Placental pericyte (primary cell): ENCODE measurements around the gene TPSAB1. TPM values are rescaled to one million over a fixed set of nuclear protein-coding genes. Genes with fewer than 3 reads are reported as not detected.

Experiments
- total RNA-seq: library from RNA; depleted of rRNA; stranded (reverse); fragments of >200 nt; gene quantifications from 2 replicates; pipeline ENCODE4 v1.2.3, GENCODE V29; 2012

TPSAB1 gene
- not detected in 2 replicates for total RNA-seq

GRCh38 chr16:1240436-1240835 is at the start of gene TPSAB1:
Gene TPSAB1 (plus strand): TSS chr16:1240705. CDS start chr16:1240939, 234 bp downstream.

GRCh38 chr16:1225051-1225451 is 15.5 kb upstream of the TPSAB1 start, which contains the start of gene TPSG1:
Gene TPSG1 (minus strand): TSS chr16:1225268. CDS start chr16:1225252, 16 bp downstream.

GRCh38 chr16:1230084-1230470 is 10.4 kb upstream of the TPSAB1 start, which contains the start of gene TPSB2:
Gene TPSB2 (minus strand): TSS chr16:1230184. CDS start chr16:1229951, 233 bp downstream.

GRCh38 chr16:1255276-1256122 is 15.0 kb downstream of the TPSAB1 start, which contains the start of gene TPSD1:
Gene TPSD1 (plus strand): TSS chr16:1256069. CDS start chr16:1256281, 212 bp downstream.

Other genes starting within 250 kb of the TPSAB1 start
- not detected in 2 replicates for gene SSTR5, start 168.0 kb upstream of the TPSAB1 start, total RNA-seq
- gene C1QTNF8, start 144.5 kb upstream of the TPSAB1 start, total RNA-seq, result not detected in 2 replicates
- 0.66 and 2.4 TPM in 2 replicates for gene CACNA1H, start 87.6 kb upstream of the TPSAB1 start, total RNA-seq
- gene TPSG1, start 15.4 kb upstream of the TPSAB1 start, total RNA-seq, result not detected in 2 replicates
- gene TPSB2, start 10.5 kb upstream of the TPSAB1 start, total RNA-seq, result not detected in 2 replicates
- not detected in 2 replicates for gene TPSD1, start 15.4 kb downstream of the TPSAB1 start, total RNA-seq
- gene UBE2I, start 68.9 kb downstream of the TPSAB1 start, total RNA-seq, result 63.9 and 86.0 TPM in 2 replicates
- 0.66 and 2.4 TPM in 2 replicates for gene BAIAP3, start 92.9 kb downstream of the TPSAB1 start, total RNA-seq
- 43.1 and 73.6 TPM in 2 replicates for gene TSR3, start 111.2 kb downstream of the TPSAB1 start, total RNA-seq
- gene GNPTG, start 111.2 kb downstream of the TPSAB1 start, total RNA-seq, result 30.6 and 67.2 TPM in 2 replicates
- 8.2 and 9.4 TPM in 2 replicates for gene UNKL, start 174.0 kb downstream of the TPSAB1 start, total RNA-seq
- gene UQCC4, start 180.0 kb downstream of the TPSAB1 start, total RNA-seq, result 13.1 and 17.0 TPM in 2 replicates
- gene PERCC1, start 190.4 kb downstream of the TPSAB1 start, total RNA-seq, result not detected in 2 replicates
- 0.14 and 0.88 TPM in 2 replicates for gene CCDC154, start 203.9 kb downstream of the TPSAB1 start, total RNA-seq
- 74.9 and 195 TPM in 2 replicates for gene CLCN7, start 234.3 kb downstream of the TPSAB1 start, total RNA-seq
- gene PTX4, start 248.2 kb downstream of the TPSAB1 start, total RNA-seq, result 0.29 TPM in 1 of 2 replicates, not detected in the other